Esophagus squamous epithelium (tissue), 4 donors: ENCODE measurements around the gene ADAM22.

Experiments used
- CTCF ChIP-seq, 6 experiments: fragments of 450-650 bp in 4 of 6; fragments of 200-600 bp in 2 of 6; sonication (generic) in 2 of 6; IDR thresholded peaks; one replicate each; pipeline ENCODE4 v1.5.1; 2016 to 2019; ENCODE audit warnings: antibody characterized with exemption in 6 of 6, mild to moderate bottlenecking in 4 of 6, moderate library complexity in 4 of 6
- POLR2A ChIP-seq, 4 donors: fragments of 450-650 bp; IDR thresholded peaks; one replicate each; pipeline ENCODE4 v1.6.1; 2017; ENCODE audit warnings: antibody characterized with exemption in 4 of 4, mild to moderate bottlenecking in 4 of 4, moderate library complexity in 3 of 4

DNA sequence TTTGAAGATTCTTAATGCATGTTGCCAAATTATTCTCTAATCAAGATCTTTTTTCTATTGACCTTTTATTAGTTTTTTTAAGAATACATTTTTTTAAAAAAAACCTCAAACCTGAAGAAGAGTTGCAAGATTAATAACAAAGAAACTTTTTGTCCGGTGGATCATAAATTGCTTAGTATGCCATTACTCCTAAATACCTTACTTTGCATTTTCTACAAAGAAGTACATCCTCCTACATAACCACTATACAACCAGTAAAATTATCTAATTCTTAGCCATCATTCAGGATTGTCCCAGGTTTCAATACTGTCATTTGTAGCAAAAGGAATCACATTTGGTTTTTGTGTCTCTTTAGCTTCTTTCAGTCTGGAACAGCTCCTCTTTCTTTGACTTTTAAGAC, 207.9 kb downstream of the ADAM22 start:
- TF ChIP-seq CTCF (IDR thresholded peaks at IDR 0.05) = no peak
- no peak for TF ChIP-seq POLR2A (IDR thresholded peaks at IDR 0.05)
